ENCODE measurements around the gene ZEB2.
A peak's percentile ranks its signal among the peaks of the same experiment; 100 is the strongest.

The ZEB2 gene

DNA sequence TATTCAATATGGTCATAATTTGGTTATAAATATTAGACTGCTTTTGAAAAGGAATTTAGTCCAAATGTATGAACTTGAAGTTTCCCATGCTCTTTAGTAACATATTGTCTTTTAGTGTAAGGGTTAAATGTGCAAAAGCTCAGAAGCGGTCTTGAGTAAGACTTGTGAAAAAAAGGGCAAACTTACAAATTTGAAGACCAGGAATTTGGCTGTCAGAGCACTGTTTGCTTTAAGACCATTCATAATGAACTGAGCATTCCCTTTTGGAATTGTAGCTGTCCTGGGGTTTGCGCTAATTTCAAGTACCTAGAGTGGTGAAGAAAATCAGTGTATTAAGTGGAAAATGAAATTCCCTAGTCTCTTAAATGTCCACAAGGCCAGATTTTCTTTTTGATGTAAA lies 6.9 kb upstream of the ZEB2 start:
- no peak for DNase-seq

DNA sequence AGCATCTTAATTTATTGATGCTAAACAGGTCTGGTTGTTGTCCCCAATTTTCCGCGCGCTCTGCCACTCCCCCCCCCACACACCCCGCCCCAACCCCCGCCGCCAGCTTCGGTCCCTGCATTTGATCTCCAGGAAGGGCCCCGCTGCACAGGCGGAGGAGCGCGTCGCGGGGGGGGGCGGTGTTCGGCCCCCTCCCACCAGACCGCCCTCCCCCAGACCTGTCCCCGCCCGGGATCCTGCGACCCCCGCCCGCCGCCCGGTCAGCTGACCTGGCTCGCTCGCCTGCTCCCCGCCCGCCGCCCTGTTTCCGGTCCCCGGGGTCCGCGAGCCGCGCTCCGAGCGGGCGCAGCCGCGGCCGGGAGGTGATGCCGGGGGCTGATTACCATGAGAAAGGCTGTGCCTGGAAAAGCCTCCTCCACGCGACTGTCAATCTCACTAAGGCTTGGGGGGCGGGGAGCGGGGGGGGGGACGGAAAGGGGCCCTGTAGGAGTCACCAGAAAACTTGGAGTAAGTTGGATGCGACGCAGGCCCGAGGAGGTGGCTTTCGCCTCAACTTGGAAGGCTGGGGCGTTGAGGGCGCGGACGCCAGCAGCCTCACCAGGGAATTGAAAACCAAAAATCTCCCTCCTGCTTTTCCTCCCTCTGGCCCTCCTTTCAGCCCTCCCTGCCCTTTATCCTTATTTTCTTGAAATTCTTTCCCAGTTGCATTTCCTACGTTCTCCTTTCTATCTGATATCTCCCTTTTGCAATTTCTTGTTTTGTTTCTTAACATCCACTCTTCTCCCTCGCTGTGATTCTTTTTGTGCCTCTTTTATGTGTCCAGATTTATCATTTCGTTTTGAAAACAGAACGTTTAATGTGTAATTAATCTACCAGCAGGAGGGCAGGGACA lies 4.4 kb upstream of the ZEB2 start:
- no peak for DNase-seq

DNA sequence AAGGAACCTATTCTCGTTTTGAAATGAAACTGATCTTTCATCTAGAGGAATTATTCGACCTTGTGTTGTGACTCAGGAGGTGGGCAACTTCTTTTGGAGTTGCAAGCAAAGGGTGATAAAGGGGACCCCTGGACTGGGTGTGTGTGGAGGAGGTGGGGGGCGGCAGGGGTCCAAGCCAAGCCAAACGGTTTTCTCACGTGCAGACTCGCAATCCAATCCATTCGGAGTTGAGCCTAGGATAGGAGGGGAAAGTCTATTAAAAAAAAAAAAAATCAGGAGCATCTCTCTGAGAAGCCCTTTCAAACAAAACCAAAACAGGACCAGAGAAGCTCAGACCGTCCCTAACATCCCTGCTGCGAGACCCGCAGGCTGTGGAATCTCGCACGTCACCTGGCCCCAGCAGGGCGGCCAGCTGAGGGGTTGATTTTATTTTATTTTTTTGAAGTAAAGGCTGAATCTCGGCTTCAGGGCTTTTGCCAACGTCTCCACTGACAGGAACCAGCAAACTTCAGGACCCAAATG lies 3.7 kb upstream of the ZEB2 start:
- no peak for DNase-seq

GRCh38 chr2:144522897-144523595 lies 3.1 kb upstream of the ZEB2 start:
- no peak for DNase-seq

- no peak for DNase-seq
These were observed 2.4 kb upstream of the ZEB2 start for GRCh38 chr2:144522176-144522896.

GRCh38 chr2:144521686-144522085 lies 1.8 kb upstream of the ZEB2 start:
- DNase-seq: no peak

- DNase-seq: no peak
These were observed 1.0 kb upstream of the ZEB2 start for GRCh38 chr2:144520756-144521487.

- DNase-seq: no peak
These were observed 354 bp downstream of the ZEB2 start for GRCh38 chr2:144519597-144519933.

GRCh38 chr2:144518748-144519596 lies 947 bp downstream of the ZEB2 start:
- DNase-seq: no peak

DNA sequence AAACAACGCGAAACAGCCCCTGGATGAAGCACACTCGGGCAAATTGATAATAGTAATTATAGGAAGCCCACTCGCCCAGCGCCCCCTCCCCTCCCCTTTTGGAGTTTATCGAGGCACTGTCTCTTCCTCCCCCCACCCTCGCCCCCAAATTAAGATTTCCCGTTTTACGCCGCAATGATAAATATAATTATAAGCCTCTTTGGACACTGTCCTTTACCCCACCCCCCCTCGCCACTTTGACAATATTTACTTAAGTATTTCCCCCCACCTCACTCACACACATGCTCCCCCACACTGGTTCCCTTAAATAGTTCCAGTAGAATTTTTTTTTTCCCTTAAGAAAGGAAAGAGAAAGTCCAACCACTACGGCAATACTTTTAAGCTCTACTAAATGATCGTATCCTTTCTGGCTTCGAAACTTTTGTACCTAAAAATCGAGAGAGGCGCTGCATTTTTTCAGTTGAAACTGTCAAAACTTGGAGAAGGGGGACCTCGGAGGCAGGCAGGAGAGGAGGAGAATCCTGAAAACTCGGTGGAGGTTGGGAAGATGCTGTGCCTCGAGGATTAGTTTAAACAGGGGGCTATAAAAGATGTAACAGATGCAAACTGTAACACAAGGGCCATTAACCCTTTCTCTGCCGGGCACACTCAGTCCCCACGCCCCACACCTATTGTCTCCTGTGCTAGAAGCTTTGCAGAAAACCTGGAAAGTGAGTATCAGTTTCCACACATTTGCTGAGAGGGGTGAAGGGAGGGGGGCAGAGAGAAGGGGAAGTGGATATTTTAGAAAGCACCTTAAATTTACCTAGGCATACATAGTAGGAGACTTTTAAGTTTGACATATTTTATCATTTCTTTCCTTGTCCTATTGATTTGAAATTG lies 1.8 kb downstream of the ZEB2 start:
- DNase-seq: no peak

DNA sequence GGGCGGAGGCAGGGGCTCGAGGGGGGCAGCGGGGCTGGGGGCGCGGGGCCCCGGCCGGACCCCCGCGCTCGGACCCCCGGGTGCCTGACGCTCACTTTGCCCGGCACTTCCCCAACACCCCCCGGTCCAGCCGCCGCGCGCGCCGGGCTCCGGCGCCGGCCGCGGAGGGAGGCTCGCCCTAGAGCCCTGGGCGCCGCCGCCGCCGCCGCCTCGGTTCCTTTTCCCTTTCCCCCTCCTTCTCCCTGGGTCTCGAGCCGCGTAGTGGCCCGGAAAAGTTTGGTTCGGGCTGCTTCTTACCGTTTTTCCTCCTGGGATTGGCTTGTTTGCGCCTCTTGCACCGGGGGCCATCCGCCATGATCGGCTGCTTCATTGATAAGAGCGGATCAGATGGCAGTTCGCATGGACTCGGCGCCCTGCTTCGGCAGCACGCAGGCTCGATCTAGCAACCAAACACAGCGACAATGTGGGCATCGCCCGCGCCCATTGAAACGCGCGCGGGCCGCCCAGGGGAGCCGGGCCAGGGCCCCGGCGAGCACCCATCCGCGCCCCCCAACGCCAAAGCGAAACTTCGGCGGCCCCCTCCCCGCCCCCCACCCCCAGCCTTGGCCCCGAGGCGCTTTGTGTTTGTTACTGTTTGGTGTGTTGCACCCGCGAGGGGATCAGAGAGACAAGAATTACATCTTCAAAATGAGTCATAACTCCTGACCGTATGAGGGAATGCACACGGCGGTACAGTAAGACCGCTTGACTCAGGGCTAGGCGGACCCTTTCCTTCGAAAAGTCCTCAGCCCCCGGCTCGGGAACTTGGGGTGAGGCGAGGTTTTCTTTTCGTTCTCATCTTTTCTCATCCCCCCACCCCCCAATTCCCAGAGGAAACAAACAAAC lies 2.7 kb downstream of the ZEB2 start:
- peak; percentile 67 for DNase-seq

- DNase-seq: no peak
These were observed 3.4 kb downstream of the ZEB2 start for GRCh38 chr2:144516411-144516980.

GRCh38 chr2:144515696-144516410 lies 4.1 kb downstream of the ZEB2 start:
- DNase-seq: peak; percentile 48

- DNase-seq: no peak
These were observed 4.7 kb downstream of the ZEB2 start for GRCh38 chr2:144515099-144515695.

GRCh38 chr2:144514616-144515091 lies 5.3 kb downstream of the ZEB2 start:
- DNase-seq: no peak

DNA sequence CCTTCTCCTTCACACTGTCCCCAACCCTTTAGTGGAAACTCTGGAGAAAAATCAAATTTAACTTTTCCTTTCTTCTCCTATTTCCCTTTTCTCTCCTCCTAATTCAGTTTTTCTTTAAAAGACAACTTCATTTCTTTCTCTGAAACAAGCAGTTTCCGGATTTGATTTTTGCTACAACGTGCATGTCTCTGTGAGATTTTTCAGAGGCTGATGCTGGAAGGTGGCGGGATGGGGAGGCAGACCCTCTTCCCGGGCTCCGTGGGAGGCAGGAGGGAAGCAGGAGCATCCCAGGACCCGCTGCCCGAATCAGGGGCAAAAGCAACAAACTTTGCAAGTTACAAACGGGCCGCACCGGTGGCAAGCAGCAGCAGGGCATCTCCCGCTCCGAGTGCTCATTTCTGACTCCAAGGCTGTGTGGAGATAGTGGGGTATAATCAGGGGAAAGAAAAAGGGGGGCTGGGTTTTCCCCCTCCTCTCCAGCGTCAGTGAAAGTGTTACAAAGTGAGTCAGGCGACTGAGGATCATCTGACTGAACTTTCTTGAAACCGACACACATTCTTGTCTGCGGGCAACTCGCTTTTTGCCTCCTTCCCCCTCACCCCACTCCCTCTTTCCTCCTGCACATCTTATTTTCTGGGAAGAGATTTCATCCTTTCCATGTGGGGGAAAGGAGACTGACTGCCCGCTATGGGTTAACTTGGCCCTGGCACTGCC lies 6.4 kb downstream of the ZEB2 start:
- DNase-seq: peak; percentile 59

DNA sequence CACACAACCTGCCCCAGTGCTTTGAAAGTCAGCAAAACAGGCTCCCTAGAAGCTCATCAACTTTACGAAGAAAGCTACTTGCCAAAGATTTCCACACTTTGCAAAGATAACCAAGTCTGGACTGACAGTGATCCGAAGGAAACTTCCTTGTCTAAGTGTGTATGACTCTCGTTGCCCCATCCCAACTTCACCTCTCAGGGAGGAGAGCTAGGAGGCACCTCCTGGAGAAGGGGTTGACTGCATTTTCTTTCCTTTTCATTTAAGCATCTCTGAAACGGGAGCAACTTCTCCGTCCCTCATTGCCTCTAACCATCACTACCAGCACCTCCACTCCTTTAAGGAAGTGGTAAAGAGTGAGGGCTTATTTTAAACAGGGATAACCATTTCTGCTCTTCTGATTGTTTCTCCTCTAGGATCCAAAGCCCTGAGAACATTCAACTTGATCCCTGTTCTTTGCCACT lies 7.0 kb downstream of the ZEB2 start:
- DNase-seq: no peak

Data from CD4-positive, alpha-beta T cell treated with Interferon gamma for 1 hour (primary cell).